HuH-7 (cell line): ENCODE data around the gene HUWE1.
"Not testable (repeated sequence)": the region's sequence is repeated elsewhere in the genome, so short reads cannot be mapped to it uniquely, and the experiment has no call there.

Experiments used
- DNase-seq: peaks from one replicate; pipeline ENCODE4 v3.0.0; 2011; ENCODE audit warnings: low spot score

Gene HUWE1

GRCh38 chrX:53616946-53617345 is 69.6 kb downstream of the HUWE1 start:
- DNase-seq, result no peak

DNA sequence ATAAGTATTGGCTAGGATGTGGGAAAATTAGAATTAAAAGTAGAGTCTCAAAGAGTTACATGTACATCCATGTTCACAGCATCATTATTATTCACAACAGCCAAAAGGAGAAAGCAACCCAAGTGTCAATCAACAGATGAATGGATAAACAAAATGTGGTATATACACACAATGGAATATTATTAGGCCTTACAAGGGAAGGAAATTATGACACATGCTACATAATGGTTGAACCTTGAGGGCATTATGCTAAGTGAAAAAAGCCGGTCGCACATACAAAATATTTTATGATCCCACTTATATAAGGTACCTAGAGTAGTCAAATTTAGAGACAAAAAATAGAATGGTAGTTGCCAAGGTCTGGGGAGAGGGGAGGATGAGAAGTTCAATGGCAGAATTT is 80.1 kb downstream of the HUWE1 start:
- no peak for DNase-seq

GRCh38 chrX:53605004-53605403 is 81.5 kb downstream of the HUWE1 start:
- DNase-seq, result no peak

- DNase-seq, result no peak
Observed at GRCh38 chrX:53599781-53600396, 86.6 kb downstream of the HUWE1 start.

DNA sequence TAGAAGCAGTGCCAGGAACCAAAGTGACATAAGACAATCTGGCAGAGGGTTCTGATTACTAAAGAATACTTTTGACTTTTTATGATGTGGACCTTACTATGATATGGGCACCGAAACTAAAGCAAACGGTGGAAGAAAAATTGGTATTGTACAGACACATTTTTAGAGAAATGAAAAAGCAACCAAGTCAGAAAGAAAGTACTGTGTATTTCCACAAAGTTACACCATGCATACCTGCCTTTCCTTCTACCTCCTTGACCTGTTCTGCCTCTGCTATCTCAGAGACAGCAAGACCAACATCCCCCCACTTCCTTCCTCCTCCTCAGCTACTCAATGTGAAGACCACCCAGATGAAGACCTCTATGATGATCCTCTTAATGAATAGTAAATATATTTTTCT is 88.3 kb downstream of the HUWE1 start:
- no peak for DNase-seq

GRCh38 chrX:53595266-53595810 is 91.2 kb downstream of the HUWE1 start:
- DNase-seq, result no peak

GRCh38 chrX:53594354-53594753 is 92.2 kb downstream of the HUWE1 start:
- no peak for DNase-seq

DNA sequence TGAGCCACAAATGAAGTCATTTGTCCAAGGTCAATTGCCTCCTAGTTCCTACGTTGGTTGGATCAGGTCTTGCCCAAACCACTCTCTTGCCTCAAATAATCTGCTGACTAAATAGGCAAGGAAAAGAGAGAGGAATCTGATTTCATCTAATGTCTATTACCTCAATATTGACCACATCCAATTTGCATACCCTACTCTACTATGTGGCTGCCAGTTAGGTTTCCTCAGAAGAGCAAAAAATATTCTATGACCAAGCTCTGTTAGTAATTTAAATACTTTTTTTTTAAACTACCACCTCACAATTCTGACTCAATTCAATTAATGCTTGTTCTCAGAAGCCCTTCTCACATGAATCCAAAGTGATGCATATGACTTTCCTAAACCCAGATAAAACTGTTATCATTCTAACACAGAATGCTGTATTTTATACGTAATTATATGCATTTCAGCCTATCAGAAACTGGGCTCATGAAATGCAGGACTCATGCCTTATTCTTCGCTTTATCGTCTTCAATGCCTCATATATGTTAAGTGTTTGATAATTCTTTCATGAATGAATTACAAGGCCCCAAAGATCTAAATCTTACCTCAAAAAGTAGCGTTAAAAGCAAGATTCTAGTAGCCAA is 98.6 kb downstream of the HUWE1 start:
- DNase-seq, result no peak

- no peak for DNase-seq
Observed at GRCh38 chrX:53584891-53585290, 101.6 kb downstream of the HUWE1 start.

DNA sequence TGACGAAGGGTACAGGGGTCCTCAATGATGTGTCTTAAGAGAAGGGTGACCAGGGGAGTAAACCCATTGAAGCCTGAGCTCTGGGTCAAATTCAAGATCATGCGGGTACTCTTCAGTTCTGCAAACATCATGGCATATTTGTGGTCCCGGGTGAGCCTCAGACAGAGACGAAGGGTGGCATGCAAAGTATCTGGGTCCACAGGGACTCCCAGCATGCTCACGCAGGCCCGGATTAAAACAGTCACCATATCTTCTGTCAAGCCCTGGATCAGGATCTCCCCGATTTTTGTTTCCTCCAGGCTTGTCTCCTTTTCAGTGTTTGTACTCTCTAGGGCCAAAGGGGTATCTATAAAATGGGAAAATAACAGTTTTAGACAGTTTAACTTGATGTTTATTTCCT is 102.9 kb downstream of the HUWE1 start:
- no peak for DNase-seq

GRCh38 chrX:53580742-53581504 is 105.6 kb downstream of the HUWE1 start:
- no peak for DNase-seq

- DNase-seq, result no peak
Observed at GRCh38 chrX:53571494-53571893, 115.0 kb downstream of the HUWE1 start.

- DNase-seq, result no peak
Observed at GRCh38 chrX:53563324-53563723, 123.2 kb downstream of the HUWE1 start.

- DNase-seq, result no peak
Observed at GRCh38 chrX:53561912-53562311, 124.6 kb downstream of the HUWE1 start.

- DNase-seq, result no peak
Observed at GRCh38 chrX:53558646-53559045, 127.9 kb downstream of the HUWE1 start.

DNA sequence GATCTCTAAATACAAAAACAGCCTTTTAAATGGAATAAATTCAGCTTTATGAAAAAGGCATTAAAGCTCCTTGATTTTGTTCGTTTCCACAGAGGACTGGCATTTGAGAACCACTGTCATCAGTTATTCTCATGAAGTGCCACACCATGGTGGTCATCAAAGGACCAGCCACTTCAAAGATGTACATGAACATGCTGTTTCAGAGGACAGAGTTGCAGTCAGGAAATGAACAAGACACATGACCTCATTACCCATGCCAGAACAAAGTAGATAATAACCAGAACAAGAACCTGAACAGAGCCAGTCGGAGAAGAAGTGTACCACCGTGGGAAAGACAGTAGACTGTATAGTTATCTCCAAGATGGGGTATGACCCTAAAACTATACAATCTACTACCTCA is 129.7 kb downstream of the HUWE1 start:
- DNase-seq, result no peak

DNA sequence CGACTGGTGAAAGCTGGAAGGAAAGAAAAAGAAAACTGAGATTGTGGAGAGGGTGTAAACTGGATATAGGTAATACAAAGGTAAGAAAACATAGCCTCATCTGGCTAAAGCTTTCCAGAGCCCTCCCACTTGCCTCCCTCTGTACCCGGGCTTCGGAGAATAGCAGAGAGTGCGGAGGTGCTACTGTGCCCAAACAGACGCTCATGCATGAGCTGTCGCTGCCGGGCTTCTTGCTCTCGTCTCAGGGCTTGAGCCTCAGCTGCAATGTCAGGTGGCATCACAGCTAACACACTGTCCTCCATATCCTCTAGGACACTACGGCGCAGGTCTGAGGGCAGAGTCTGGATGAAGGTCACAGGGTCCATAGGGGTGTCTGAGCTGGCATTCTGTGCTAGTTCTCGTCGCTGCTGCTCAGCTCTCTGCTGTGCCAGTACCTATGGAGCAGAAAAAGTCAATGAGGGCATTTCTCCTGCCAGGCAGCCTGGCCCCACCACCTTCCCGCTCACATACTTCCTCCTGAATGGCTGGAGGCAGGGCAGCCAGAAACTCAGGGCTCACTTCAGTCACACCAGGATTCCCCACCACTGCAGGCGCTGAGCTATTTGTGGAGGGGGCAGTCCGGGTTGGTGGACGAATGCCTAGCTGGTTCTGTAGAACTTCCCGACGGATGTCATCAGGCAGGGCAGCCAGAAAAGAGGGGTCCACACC is 135.6 kb downstream of the HUWE1 start:
- no peak for DNase-seq

GRCh38 chrX:53547668-53548067 is 138.9 kb downstream of the HUWE1 start:
- DNase-seq, result no peak

GRCh38 chrX:53544936-53545335 is 141.6 kb downstream of the HUWE1 start:
- DNase-seq, result no peak

DNA sequence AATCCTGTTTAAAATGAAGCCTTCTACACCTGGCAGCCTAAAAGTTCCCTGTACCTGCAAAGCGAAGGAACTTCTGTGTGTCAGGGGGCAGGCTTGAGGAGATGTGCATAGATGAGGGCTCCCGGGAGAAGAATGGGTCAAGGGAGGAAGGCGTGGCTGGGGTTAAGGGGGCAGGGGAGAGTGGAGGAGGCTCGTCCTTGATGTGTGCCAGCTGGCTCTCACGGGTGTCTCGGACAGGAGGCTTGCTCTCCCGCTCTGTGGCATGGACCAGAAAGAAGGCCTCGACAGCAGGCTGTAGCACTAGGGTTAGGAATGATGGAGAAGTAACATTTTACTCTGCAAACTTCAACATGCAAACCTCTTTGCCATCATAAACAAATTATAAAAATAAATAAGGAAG is 147.7 kb downstream of the HUWE1 start:
- DNase-seq, result no peak

DNA sequence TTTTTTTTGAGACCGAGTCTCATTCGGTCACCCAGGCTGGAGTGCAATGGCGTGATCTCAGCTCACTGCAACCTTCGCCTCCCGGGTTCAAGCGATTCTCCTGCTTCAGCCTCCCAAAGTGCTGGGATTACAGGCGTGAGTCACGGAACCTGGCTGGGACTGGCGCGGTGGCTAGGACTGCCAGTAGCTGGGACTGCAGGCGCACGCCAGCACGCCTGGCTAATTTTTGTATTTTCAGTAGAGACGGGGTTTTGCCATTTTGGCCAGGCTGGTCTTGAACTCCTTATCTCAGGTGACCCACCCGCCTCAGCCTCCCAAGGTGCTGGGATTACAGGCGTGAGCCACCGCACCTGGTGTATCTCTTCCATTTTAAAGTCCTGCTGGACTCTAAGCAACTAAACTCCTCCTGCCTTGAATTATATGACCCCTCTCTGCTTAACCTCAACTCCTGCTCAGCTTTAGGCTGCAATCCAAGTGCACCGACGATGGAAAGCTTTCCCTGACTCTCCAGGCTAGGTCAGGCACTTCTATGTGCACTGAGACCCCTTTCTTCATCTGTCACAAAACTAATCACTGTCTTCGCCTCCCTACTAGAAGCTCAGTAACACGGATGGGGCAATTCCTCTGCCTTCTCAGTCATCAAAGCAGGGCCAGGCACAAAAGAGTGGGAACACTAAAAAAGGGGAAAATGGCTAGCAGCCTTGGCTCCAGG is 155.1 kb downstream of the HUWE1 start:
- DNase-seq, result not testable (repeated sequence)

DNA sequence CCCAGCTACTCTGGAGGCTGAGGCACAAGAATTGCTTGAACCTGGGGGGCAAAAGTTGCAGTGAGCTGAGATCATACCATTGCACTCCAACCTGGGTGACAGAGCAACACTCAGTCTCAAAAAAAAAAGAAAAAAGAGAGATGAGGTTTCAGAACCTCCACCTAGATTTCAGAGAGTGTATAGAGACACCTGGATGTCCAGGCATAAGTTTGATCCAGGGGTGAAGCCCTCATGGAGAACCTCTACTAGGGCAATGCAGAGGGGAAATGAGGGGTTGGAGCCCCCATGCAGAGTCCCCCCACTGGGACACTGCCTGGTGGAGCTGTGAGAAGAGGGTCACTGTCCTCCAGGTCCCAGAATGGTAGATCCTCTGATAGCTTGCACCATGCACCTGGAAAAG is 159.5 kb downstream of the HUWE1 start:
- no peak for DNase-seq
